C4-2B (cell line): ENCODE measurements around the gene TMEM182.

Experiments used
- CTCF ChIP-seq: fragments of 450-650 bp; conservative IDR thresholded peaks from 2 replicates; pipeline ENCODE4 v1.5.1; 2017; ENCODE audit warnings: mild to moderate bottlenecking
- ZFX ChIP-seq: fragments of 450-650 bp; IDR thresholded peaks from 2 replicates; pipeline ENCODE4 v1.6.1; 2017

- no peak for TF ChIP-seq CTCF
- TF ChIP-seq ZFX: no peak
Observed at GRCh38 chr2:102801098-102801718, 39.4 kb downstream of the TMEM182 start.
